CD4-positive, alpha-beta T cell treated with Interleukin-4 for 4 hours (primary cell): Measurements from ENCODE around the gene KCND2.

Experiments used
- DNase-seq: peaks from one replicate; pipeline ENCODE4 v3.0.0-alpha.2; 2020

The KCND2 gene

DNA sequence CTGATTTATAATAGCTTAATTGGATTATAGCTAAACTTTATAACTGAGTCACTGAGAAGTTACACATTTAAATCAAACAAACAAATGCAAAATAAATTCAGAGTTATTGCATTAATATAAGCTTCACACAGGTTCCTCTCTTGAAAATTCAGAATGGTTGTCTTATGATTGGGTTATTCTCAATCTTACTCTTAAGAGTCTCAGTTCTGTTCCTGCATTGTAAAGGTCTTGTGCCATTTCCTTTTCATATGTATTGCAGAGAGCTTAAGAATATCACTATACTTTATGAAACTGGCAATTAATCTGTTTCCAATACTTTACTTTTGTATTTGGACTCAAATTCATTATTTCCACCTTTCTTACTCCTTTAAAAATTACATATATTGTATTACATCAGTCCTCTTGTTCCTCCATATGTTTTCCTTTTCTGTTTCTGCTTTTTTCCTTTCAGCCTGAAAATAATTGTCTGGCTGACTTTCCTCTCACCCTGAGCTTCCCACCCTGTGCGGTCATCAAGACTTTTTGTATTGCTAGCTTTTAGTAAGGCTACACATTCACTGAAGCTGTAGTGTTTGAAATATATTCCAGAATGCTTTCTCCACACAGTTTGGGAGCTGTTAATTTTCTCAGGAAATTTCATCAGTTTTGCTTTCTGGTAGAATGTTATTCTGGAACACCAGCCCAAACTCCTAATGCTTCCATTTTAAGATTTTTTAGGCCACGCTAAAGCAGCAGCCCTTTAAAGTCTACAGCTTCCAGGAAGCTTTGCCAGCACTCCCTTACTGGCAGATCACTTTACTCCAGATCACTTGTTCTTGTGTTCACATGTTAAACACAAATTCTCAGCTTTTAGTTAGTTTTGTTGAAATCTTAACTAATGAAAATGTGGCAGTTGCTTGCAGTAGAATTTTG is 139.4 kb downstream of the KCND2 start:
- DNase-seq: no peak

DNA sequence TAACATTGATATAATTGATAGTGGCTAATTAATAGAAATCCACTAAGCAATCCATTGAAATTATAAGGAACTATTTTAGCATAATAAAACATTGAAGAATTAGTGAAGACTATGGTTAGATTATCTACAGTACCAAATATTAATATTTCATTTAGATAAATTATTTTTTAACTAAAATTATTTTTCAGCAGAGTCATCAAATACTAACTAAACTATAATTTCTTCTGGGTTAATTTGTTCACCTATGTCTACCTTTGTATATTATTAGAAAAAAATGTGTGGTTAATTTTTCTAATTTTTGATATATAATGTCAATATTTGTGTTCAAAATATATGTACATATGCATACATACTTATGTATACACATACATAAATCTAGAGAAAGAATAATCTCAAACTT is 140.2 kb downstream of the KCND2 start:
- no peak for DNase-seq

DNA sequence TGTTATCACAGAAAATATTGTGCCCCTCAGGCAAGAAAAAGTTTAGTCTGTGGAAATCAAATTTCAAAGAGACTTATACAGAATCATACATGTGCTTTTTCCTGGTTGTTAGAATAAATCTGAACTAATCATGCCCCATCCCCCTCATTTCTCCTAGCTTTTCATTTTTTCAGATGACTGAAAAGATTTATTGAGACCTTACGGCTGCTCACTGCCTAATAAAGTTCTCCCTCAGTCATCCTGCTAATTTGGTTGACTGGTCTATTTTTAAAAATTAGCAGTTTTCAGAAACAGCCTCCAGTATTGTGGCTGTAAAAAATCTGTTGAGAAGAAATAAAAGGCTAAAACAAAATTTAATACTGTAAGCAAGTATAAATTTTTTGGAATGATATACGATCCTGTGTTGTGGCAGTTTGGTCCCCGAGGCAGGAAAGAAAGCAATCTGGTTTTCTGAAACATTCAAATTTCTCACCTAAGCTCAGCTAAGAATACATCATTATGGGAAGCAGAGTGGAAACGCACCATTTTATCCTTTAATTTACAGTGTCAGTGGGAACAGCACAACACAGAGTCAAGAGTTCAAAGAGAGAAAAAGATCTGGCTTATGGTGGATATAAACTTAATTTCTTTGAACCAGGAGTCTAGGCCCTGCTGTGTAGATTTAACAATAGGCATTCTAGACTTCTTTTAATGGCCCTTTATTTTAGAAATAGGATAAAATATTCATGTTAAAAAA is 144.4 kb downstream of the KCND2 start:
- DNase-seq: no peak

DNA sequence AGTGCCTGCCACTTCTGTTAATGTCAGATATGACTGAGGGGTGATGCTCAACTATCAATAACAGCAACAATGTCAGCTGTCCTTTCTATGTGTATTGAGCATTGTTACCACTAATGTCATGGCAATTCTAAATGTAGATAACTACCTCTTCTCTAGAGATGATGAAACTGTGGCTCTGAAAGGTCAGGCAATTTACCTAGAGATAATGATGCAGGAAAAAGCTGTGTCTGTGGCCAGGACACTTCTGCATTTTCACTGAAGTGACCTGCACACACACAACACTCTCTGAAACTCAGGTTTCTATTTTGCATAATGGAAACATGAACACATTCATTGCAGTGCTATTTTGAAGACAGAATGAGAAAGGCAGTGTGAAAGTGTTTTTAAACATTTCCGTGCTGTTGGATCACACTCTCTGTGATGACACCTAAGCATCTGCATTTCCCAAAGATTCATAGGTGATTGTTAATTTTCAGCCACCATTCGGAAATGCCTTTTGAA is 148.2 kb downstream of the KCND2 start:
- DNase-seq: no peak

DNA sequence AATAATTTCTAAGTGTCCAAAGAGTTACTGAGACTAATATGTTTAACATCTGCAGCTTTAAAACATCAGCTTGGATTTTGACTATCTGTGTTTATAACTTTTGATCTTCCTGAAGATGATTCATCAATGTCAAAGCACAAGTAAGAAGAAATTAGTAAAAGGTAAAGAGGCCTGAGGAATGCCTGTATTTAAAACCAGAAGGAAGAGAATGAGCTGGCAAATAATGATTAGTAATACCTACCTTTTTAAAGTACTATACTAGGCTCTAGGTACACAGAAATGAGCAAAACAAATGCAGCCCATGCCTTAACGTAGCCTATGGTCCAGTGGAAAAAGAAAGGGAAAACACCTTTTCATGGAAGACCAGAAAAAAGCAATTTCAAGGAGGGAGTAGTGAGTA is 158.0 kb downstream of the KCND2 start:
- no peak for DNase-seq

DNA sequence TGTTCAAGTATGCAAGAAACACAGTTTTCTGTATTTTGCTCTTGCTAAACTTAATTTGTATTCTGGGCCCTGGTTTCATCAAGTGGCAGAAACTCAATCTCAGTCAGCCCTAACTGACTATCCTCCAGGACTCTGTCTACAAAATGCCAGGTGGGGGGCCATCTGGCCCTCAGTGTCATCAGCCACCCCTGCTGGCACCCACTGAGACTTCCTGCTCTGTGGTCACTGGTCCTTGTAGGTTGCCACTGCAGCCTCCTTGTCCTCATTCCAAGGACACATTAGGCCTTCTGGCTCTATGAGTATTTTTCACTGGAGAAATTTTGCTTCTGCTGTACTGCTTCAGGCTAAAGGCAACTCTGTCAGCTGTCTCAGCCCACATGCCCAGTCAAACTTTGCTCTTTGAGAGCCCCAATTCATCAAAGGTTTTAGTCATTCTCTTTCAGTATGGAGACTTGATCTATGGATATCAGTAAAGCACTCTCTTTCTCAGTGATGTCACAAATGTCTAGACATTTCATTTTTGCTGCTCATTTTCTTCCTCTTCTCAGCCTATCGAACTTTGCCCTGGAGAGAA is 163.6 kb downstream of the KCND2 start:
- no peak for DNase-seq

DNA sequence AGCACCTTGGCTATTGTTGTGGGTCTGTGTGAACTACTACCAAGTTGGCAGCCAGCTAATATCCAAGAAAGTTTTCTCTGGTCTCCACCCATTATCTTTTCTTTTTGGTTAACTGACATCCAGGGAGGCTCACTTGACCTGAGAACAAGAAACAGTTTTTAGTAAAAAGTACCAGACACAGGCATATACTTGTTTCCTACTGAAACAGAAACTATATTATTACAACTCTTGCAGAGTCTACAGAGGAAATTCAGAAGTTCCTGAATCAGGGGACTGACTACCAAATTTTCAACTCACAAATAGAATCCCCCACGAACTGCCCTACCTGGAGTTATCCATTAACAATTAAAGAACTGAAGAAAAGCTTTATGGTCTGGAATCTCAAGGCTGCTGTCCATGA is 168.9 kb downstream of the KCND2 start:
- DNase-seq: no peak

DNA sequence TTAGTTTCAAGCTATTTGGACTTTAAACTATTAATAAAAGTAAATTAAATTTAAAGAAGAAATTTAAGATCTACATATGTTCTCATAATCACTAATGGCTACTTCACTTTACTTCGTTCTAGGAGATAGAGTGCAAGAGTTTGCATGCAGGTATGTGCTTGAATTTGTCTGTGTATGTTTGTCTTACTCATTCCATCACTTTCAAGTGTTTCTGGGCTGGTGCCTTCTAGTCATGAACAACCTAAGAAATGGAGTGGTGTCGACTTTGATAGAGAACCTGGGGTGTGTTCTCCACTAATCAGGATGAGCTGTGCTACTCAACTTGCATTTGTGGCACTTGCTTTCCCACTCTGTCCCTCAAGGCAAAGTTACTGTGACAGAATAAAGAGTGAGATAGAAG is 169.9 kb downstream of the KCND2 start:
- no peak for DNase-seq

DNA sequence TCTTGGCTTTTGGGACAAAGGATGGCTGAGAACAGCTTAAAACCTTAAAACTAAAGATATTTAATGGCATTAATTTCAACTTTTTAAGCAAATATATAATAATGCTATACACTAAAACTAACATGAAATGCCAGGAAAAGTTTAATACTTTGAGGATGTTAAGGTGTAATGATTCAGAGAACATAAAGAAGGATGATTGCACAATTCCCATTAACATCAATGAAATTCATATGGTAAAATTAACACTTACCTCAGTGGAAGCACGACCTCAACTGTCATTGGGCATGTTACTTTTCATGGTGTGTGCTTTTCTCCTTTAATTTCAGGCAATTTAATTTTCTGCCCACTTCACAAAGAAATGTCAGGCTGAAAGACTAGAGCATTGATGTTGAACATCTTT is 171.7 kb downstream of the KCND2 start:
- no peak for DNase-seq

DNA sequence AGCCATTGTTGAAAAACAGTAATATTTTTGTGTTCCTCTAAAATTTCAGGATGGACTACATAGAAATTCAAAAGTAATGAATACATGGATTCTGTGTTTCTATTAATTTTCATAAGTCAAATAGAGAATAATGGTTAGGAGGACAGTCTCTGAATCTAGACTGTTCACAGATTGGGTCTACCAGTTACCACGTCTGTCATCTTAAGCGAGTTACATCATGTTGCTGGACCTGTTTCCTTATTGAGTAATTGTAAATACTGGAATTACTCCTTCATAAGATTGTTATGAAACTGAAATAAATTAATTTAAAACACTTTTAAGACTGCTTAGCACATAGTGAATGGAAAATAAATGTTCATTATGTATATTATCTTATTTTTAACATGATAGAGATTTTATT is 172.3 kb downstream of the KCND2 start:
- no peak for DNase-seq

DNA sequence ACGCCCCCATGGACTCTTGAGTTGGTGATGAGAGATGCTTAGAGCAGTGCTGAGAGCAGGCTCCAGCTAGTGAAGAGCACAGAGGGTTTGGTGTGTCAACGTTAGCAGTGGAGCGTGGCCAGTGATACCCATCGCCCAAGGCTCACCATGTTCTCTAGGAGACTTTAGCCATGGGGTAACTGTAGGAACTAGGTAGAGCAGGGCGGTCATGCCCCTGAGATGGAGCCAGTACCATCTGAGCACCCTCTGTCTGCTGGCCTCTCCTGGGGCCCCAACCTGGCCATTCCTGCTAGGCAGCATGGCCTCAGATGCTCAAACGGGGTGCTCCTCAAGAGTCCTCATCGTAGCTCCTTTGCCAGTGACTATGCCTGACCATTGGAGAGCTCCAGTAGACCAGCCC is 179.7 kb downstream of the KCND2 start:
- DNase-seq: no peak

DNA sequence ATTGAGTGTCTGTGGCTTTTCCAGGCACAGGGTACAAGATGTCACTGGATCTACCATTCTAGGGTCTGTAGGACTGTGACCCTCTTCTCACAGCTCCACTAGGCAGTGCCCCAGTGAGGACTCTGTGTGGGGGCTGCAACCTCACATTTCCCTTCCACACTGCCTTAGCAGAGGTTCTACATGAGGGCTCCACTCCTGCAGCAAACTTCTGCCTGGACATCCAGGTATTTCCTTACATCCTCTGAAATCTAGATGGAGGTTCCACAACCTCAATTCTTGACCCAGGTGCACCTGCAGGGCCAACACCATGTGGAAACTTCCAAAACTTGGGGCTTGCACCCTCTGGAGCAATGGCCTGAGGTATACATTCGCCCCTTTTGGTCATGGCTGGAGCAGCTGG is 183.7 kb downstream of the KCND2 start:
- DNase-seq: no peak

DNA sequence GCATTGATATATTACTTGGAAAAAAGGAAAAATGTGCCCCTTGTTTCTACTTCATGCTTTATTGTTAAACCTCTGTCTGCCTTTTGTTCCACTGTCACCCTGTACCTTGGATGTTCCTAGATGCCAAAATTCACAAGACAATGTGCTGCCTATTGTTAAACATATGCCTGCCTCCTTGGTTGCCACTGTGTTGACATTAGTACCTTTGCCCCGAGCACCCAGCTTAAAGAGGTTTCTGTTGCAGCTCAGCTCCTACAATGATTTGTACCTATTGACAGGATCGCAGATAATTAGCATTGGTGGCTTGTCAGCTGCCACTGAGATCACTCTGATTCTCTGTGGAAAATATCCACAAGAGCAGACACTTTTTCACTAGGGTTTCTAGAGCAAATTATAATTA is 188.0 kb downstream of the KCND2 start:
- no peak for DNase-seq

DNA sequence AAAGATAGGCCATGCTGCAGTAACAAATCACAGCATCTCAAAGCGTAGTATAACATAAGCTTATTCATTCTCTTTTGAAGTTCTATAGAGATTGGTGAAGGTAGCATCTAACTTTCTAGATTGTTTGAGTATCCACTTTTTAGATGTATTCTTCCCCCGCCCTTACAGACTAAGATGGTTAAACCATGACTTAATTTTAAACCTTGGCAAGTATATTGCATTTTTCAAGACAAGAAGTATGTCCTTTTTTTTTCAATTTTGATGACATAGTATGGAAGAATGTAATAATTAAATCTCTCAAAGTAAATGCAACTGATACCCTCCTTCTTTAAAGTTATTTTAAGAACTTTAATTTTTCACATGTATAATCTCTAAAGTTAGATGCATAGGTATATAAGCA is 190.0 kb downstream of the KCND2 start:
- DNase-seq: no peak

DNA sequence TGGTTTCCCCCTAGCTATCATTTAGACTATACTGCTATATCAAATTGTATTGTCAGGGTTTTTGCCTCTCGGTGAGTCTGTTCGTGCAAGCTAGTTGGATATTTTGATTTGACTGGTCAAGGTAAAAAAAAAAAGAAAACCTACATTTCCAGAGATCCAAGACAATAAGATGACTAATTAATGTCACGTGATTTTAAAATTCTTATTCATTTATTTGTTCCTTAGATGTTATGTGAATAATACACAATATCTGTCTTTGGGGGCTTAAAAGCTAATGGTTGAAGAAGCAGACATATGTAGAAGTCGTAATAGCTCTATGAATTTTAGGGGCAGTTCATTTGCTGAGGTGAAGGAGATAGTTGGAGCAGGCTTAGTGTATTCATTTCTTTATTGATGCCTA is 191.1 kb downstream of the KCND2 start:
- DNase-seq: no peak

DNA sequence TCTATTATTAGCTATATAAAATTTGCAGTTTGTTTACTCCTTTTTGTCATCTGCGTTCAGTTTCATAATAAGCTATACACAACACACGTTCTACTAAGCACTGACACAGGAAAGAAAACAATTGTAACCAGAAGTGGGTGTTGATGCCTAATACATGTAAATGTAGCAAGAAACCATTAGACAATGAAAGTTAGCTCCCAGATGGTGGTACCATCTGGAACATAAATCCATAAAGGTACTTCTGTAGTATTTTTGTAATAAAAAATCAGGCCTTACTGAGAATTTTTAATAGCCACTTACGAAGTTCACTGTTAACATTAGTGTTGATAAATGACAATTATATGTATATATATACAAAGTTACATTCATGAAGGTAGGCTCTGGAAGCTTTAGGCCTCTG is 194.7 kb downstream of the KCND2 start:
- no peak for DNase-seq

DNA sequence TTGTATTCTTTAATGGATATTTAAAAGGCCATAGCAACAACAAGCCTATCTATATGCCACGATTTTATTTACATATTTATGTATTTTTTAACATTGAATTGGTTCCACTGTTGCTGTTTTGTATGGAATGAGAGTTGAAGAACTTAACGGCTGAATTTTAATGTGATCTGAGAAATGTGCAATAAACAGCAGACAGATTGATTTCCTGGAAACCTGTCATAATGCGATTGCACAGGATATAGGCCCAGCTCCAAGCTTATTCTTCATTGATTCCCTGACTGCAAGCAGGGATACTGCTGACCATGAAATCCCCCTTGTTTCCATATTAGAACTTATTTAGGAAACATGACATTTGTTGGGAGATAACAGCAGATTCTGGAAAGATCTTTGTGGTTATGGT is 195.6 kb downstream of the KCND2 start:
- DNase-seq: no peak

DNA sequence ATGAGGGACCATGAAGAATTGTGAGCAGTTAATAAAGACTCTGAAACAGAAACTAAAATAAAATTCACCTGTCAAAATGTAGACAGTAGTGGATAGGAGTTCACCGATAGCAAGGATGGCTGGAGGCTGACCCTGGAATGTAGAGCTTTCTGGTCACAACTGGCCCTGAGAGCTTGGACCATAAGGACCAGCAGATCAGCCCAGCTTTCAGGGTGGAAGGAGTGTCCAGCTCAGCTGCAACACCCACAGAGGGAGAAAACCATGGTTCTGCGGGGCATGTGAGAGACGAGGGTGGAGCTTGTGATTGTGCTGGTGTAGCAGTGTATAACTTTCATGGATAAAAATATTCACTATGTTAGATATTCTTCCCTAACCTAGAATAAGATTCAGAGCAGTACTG is 199.9 kb downstream of the KCND2 start:
- no peak for DNase-seq

DNA sequence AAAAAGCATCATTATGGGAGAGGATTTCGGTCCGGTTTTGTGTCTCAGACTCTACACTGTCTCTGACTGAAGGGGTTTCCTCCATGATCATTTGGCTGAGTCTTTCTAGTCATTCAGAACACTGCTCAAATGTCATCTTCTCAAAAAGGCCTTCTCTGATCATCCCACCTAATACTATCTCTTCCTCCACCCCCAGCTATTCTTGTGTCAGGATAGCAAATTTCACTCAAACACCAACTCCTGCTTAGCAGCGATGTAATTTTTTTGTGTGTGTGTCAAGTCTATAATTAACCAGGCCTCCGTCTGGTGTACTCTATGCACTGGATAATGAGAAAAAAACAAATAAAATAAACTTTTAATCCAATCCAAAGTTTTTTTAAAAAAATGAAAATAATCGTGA is 200.4 kb downstream of the KCND2 start:
- no peak for DNase-seq

DNA sequence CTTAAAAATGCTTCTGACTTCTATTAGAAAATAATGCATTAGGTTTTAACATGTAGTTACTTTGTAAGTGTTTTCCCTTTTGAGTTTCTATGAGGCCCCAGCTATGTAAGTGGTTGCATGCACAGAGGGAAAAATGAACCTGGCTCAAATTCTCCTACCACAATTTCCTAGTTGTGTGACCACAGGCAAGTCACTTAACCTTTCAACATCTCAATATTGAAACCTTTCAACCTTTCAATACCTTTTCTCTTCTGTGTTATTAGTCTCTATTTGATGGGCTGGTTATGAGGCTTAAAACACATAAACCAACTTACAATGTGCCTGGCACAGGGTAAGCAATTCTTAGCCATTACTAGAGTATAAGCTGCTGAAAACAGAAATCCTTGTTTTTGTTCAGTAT is 203.0 kb downstream of the KCND2 start:
- DNase-seq: no peak

DNA sequence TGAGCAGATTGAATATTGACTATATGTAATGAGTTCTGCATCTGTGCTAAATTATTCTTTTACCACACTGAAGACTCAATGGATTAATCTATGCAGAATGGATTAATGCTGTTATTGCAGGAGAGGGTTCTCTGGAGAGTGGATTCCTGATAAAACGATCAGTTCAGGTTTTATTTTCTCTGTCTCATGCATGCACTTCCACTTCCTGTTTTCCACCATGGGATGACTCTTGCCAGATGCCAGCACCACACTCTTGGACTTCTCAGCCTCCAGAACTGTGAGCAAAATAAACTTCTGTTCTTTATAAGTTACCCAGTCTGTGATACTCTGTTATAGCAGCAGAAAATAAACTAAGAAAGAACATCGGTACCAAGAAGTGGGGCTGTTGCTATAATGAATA is 207.5 kb downstream of the KCND2 start:
- no peak for DNase-seq

DNA sequence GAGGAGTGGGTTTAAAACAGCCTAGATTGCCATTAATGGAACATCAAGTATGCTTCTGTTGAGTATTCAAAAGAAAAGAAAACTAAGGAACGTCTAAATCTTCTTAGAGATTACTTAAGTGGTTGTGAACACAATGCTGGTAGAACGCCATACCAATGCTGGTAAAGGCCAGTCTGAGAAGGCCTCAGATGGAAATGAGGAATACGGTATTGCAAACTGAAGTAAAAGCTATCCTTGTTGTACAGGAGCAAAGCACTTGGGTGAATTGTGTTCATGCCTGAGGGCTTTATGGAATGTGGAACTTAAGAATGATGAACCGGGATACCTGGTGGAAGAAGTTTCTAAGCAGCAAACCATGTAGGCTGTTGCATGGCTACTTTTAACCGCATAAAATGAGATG is 208.0 kb downstream of the KCND2 start:
- DNase-seq: no peak

DNA sequence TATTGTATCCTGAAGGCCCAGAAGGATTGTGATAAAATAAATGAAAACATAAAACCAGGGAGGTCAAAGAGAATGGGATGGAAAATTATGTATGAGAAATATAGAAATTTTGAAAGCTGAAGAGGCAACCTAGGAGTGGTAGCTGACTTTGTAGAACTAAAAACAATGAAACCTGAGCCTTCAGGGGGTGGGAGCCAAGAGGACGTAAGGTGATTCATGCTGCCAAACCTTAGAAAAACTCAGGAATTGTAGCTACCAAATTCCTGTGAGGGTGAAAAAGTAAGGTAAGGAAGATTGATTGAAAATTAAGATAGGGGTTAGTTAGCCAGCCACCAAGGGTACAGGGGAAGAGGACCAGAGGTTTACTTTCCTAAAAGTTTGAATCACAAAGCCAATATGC is 213.2 kb downstream of the KCND2 start:
- DNase-seq: no peak

DNA sequence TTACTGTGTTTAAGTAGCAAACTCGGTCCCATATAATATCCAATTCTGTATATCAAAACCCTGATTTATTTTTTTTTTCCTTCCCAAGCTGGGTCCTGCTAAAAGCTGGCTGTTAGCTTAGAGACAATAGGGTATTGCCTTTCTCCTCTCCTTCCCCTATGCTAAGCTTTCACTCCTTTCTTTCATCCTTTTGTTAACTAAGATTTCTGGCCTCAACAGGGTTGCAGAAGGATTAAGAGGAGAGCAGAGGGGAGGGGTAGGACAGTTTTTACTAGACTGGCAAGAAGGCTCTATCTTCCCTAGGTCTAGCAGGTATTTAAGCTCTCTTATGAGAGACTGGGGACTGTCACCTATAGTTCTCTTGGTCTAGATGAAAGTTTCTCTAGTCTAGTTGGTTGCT is 229.2 kb downstream of the KCND2 start:
- DNase-seq: no peak
